Left ventricle myocardium superior (tissue), 1 donor: ENCODE measurements around the gene TMPRSS5. TPM values are rescaled to one million over a fixed set of nuclear protein-coding genes. Genes with fewer than 3 reads are reported as not detected.
"Not testable (repeated sequence)": the region's sequence is repeated elsewhere in the genome, so short reads cannot be mapped to it uniquely, and the experiment has no call there.

Source experiments
- ATAC-seq: fragments of 200-7000 bp; cut with Tn5 transposase; one replicate; pipeline ENCODE4 v1.9.1; 2020; ENCODE audit warnings: mild to moderate bottlenecking, moderate library complexity
- DNase-seq: peaks from one replicate; pipeline ENCODE4 v3.0.0-alpha.2; 2020
- intact Hi-C: fragments of 100-400 bp; cut with micrococcal nuclease; formaldehyde crosslinking; loops from one replicate; pipeline ENCODE4 v1.11.0; 2022
- total RNA-seq: library from RNA; stranded (reverse); fragmentation: NEBNext Ultra II Directional; extraction: Animal tissue kit (Norgen Biotek cat#: 25700); gene quantifications from one replicate; pipeline ENCODE4 v1.2.1, GENCODE V29; 2021
- donor health status: DM: no; HTN: yes; CAD: no; lungs with severe emphysema.

The TMPRSS5 gene
- total RNA-seq, 1 donor from 2014 or later = 0.69 TPM

DNA sequence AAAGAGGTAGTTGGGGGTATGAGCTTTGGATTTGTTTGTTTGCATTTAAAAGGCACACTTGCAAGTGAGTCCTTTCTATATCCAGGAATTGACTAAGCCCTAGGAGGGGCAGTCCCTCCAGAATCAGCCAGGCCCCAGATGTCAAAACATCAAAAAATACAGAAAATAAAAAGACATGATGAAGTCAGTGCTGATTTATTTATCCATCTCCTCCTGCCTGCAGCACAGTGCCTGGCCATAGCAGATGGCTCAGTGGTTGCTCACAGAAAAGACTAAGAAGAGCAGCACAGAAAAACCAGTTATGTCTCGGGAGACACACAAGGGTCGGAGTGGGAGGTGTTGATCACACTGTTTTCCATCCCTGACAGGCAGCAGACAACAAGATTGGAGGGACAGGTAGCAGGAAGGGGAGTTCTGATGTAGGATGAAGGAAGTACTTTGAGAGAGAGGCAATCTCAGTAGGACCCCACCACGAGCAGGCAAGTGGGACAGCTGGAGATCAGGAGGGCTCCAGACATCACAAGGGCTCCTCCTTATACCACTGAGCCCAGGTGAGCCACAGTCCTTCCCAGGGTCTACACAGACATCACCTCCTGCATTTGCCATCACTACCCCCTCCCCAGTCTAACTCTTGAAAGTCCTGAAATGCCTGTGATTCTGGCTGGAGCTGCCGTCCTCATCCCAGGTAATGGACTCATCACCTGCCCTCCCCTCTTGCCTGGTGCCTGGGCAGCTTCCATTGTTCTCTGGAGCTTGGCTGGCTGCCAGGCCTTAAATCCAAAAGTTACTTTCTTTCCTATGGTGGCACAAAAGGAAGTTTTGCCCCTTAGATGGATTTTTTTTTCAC is 32.3 kb downstream of the TMPRSS5 start:
- no peak for DNase-seq
- ATAC-seq = no peak
- intact Hi-C loops = no loop called here

DNA sequence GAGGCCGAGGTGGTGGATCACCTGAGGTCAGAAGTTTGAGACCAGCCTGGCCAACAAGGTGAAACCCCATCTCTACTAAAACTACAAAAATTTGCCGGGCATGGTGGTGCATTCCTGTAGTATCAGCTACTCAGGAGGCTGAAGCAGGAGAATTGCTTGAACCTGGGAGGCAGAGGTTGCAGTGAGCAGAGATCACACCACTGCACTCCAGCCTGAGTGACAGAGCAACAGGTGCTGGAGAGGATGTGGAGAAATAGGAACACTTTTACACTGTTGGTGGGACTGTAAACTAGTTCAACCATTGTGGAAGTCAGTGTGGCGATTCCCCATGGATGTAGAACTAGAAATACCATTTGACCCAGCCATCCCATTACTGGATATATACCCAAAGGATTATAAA is 34.2 kb downstream of the TMPRSS5 start:
- ATAC-seq, DNase-seq, intact Hi-C loops: not testable (repeated sequence)

GRCh38 chr11:113670831-113671215 is 35.3 kb downstream of the TMPRSS5 start:
- intact Hi-C loops = no loop called here

DNA sequence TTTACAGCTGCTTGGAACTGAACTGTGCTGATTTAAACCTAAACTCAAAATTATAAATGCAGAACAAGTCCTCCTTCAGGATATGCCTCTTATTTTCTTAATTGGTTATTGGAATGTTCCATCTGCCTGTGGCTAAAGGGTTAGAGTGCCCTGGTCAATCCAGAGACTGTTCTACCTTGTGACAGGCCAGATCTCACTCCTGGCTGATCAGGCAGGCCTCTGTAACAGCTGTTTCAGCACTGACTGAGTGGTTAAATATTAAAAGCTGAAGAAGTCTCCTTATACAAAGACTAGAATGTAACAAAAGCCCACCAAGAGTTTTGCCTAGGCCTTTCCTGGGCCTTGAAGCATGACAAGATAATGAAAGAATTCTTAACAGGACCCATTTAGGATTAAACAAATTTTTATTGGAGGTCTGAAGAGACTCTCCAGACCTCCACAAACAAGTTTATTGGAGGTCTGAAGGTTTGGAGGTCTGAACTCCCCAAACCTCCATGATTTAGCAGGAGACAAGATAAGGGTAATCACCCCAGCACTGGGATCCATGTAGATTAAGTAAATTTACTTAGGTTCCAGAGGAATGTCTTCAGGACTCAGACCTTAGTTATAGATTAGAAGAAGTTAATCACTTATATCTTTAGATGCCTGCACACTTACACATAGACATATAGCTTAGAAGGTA is 35.8 kb downstream of the TMPRSS5 start:
- ATAC-seq = no peak
- intact Hi-C loops = no loop called here
- DNase-seq = no peak

More at GRCh38 chr11:113670831-113671215, 35.3 kb downstream of the TMPRSS5 start:
- DNase-seq = no peak
- ATAC-seq = no peak

- ATAC-seq (no peak), DNase-seq (no peak)
- intact Hi-C loops = no loop called here
These were observed 37.9 kb downstream of the TMPRSS5 start for GRCh38 chr11:113668255-113668654.

DNA sequence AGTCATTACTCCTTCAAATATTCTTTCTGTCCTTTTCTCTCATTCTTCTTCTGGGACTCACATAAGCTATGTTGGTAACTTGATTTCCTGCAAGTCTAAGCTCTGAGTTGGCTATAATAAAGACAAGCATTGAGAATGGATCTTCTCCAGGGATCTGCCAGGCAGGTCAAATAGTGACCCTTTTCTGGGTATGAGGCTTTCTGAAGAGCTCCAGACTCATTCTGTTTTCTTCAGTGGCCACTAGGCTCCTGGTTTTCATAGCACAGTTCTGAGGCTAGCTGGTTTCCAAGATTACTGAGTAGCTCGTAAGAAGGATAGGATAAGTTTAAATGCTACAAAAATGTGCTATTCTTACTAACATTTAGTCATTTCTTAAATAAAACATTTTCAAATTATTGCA is 38.3 kb downstream of the TMPRSS5 start:
- ATAC-seq (no peak), DNase-seq (no peak)
- intact Hi-C loops = no loop called here

DNA sequence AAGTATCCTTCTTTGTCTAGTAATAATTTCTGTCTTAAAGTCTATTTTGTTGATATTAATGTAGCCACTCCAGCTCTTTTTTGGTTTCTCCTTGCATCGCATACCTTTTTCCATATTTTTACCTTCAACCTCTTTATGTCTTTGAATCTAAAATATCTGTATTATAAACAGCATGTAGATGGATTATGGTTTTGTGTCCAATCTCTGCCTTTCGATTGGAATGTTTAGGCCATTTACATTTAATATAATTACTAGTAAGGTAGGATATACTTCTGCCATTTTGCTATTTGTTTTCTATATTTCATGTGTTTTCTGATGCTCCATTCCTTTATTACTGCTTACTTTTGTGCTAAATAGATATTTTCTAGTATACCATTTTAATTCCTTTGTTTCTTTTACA is 39.5 kb downstream of the TMPRSS5 start:
- ATAC-seq (no peak), DNase-seq (no peak)
- intact Hi-C loops = no loop called here

GRCh38 chr11:113664981-113665710 is 41.0 kb downstream of the TMPRSS5 start:
- DNase-seq (no peak), ATAC-seq (no peak)
- intact Hi-C loops = no loop called here

- no peak for ATAC-seq
- no peak for DNase-seq
- intact Hi-C loops = no loop called here
These were observed 41.8 kb downstream of the TMPRSS5 start for GRCh38 chr11:113664069-113664980.

DNA sequence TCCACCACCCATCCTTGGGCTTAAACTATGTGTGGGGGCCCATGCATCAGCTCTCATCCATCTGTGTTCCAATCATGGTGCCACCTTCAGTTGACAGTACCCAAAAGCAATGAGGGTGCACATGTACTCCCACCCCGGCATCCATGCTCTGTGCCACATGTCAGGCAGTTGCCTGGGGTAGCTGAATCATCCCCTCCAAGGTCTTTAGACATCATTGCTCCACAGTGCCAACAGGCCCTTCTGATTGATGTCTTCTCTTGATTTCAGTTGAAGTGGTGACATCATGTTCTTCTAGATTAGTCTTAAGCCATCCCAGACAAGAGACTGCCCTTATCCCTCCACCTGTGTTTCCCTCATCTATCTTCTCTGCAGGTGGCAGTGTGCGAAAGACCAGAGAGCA is 42.5 kb downstream of the TMPRSS5 start:
- intact Hi-C loops = no loop called here
- ATAC-seq = no peak

GRCh38 chr11:113655771-113656170 is 50.3 kb downstream of the TMPRSS5 start:
- DNase-seq (no peak), ATAC-seq (no peak)
- intact Hi-C loops = no loop called here

More for the DNA sequence above, 42.5 kb downstream of the TMPRSS5 start:
- DNase-seq = no peak

- ATAC-seq (no peak), DNase-seq (no peak)
- intact Hi-C loops = no loop called here
These were observed 55.1 kb downstream of the TMPRSS5 start for GRCh38 chr11:113651023-113651422.

DNA sequence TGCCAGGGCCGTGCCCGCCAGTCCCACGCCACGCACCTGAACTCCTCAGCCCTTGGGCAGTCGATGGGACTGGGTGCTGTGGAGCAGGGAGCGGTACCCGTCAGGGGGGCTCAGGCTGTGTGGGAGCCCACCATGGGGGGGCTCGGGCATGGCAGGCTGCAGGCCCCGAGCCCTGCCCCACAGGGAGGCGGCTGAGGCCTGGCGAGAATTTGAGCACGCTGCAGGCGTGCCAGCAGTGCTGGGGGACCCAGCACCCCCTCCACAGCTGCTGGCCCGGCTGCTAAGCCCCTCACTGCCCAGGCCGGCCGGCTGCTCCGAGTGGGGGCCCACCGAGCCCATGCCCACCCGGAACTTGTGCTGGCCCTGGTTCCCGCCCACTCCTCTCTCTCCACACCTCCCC is 56.8 kb downstream of the TMPRSS5 start:
- ATAC-seq (no peak), DNase-seq (no peak)
- intact Hi-C loops = no loop called here

DNA sequence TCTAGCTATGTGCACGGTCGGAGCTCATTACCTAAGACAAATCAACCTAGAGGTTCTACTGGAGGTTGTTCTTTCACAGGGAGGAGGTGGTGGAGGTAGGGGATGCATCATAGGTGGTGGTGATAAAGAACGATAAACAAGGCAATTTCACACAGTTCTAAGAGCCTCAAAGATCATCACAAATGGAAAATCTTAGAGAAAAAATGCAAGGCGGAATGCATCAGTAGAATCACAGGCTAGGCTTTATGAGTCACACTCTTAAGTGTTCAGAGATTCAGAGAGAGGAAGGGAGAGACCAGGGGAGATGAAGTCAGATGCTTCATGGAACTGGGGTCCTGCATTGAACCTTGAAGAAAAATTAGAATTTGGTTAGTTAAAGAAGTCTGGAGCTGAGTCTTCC is 58.3 kb downstream of the TMPRSS5 start:
- ATAC-seq = no peak
- DNase-seq = no peak
- intact Hi-C loops = no loop called here

GRCh38 chr11:113647108-113647507 is 59.0 kb downstream of the TMPRSS5 start:
- DNase-seq = no peak
- ATAC-seq = no peak
- intact Hi-C loops = no loop called here

- intact Hi-C loops = no loop called here
- ATAC-seq = no peak
- DNase-seq = no peak
These were observed 60.3 kb downstream of the TMPRSS5 start for GRCh38 chr11:113645593-113646349.

GRCh38 chr11:113644605-113645004 is 61.5 kb downstream of the TMPRSS5 start:
- no peak for DNase-seq
- ATAC-seq = peak; percentile 46

GRCh38 chr11:113643701-113644100 is 62.4 kb downstream of the TMPRSS5 start:
- ATAC-seq (no peak), DNase-seq (no peak)
- intact Hi-C loops = no loop called here

More at GRCh38 chr11:113644605-113645004, 61.5 kb downstream of the TMPRSS5 start:
- intact Hi-C loops = no loop called here
